ENCODE data around the gene SMG6.
A peak's percentile ranks its signal among the peaks of the same experiment; 100 is the strongest.
"Not testable (repeated sequence)": the region's sequence is repeated elsewhere in the genome, so short reads cannot be mapped to it uniquely, and the experiment has no call there.

The SMG6 gene

GRCh38 chr17:2212400-2212981 is 91.1 kb downstream of the SMG6 start:
- no peak for DNase-seq (ENCODE audit: extremely low spot score, insufficient read length, low read depth)

GRCh38 chr17:2211661-2212399 is 91.8 kb downstream of the SMG6 start:
- FAIRE-seq, result no peak

More at GRCh38 chr17:2212400-2212981, 91.1 kb downstream of the SMG6 start:
- no peak for FAIRE-seq

GRCh38 chr17:2210726-2211125 is 92.9 kb downstream of the SMG6 start:
- no peak for DNase-seq (ENCODE audit: extremely low spot score, insufficient read length, low read depth)
- no peak for FAIRE-seq

More at GRCh38 chr17:2211661-2212399, 91.8 kb downstream of the SMG6 start:
- DNase-seq (ENCODE audit: extremely low spot score, insufficient read length, low read depth), result no peak

- no peak for FAIRE-seq
- DNase-seq (ENCODE audit: extremely low spot score, insufficient read length, low read depth), result no peak
Measured at GRCh38 chr17:2207815-2208515, 95.6 kb downstream of the SMG6 start.

GRCh38 chr17:2204393-2204792 is 99.2 kb downstream of the SMG6 start:
- DNase-seq (ENCODE audit: extremely low spot score, insufficient read length, low read depth), result no peak
- FAIRE-seq, result no peak

GRCh38 chr17:2203818-2204217 is 99.8 kb downstream of the SMG6 start:
- FAIRE-seq (no peak), DNase-seq (ENCODE audit: extremely low spot score, insufficient read length, low read depth) (no peak)

GRCh38 chr17:2202996-2203575 is 100.5 kb downstream of the SMG6 start:
- DNase-seq (ENCODE audit: extremely low spot score, insufficient read length, low read depth) (no peak), FAIRE-seq (no peak)

- FAIRE-seq, result no peak
- no peak for DNase-seq (ENCODE audit: extremely low spot score, insufficient read length, low read depth)
Measured at GRCh38 chr17:2202302-2202995, 101.1 kb downstream of the SMG6 start.

- not testable (repeated sequence) for FAIRE-seq; DNase-seq (ENCODE audit: extremely low spot score, insufficient read length, low read depth)
Measured at GRCh38 chr17:2199386-2199785, 104.2 kb downstream of the SMG6 start.

GRCh38 chr17:2198927-2199326 is 104.7 kb downstream of the SMG6 start:
- DNase-seq (ENCODE audit: extremely low spot score, insufficient read length, low read depth) (no peak), FAIRE-seq (no peak)

GRCh38 chr17:2197271-2197670 is 106.3 kb downstream of the SMG6 start:
- no peak for DNase-seq (ENCODE audit: extremely low spot score, insufficient read length, low read depth)
- FAIRE-seq, result no peak

GRCh38 chr17:2195729-2196128 is 107.9 kb downstream of the SMG6 start:
- peak; percentile 72 for FAIRE-seq

GRCh38 chr17:2194889-2195335 is 108.7 kb downstream of the SMG6 start:
- no peak for DNase-seq (ENCODE audit: extremely low spot score, insufficient read length, low read depth)
- no peak for FAIRE-seq

More at GRCh38 chr17:2195729-2196128, 107.9 kb downstream of the SMG6 start:
- DNase-seq (ENCODE audit: extremely low spot score, insufficient read length, low read depth), result no peak

- DNase-seq (ENCODE audit: extremely low spot score, insufficient read length, low read depth), result no peak
- FAIRE-seq, result peak; percentile 87
Measured at GRCh38 chr17:2192367-2193057, 111.1 kb downstream of the SMG6 start.

- FAIRE-seq (no peak), DNase-seq (ENCODE audit: extremely low spot score, insufficient read length, low read depth) (no peak)
Measured at GRCh38 chr17:2191785-2192184, 111.8 kb downstream of the SMG6 start.

- FAIRE-seq (no peak), DNase-seq (ENCODE audit: extremely low spot score, insufficient read length, low read depth) (no peak)
Measured at GRCh38 chr17:2191227-2191626, 112.4 kb downstream of the SMG6 start.

GRCh38 chr17:2190014-2190413 is 113.6 kb downstream of the SMG6 start:
- DNase-seq (ENCODE audit: extremely low spot score, insufficient read length, low read depth), result no peak
- FAIRE-seq, result no peak

- no peak for FAIRE-seq
- DNase-seq (ENCODE audit: extremely low spot score, insufficient read length, low read depth), result no peak
Measured at GRCh38 chr17:2188971-2189630, 114.5 kb downstream of the SMG6 start.

- DNase-seq (ENCODE audit: extremely low spot score, insufficient read length, low read depth), result no peak
- FAIRE-seq, result no peak
Measured at GRCh38 chr17:2187758-2188157, 115.8 kb downstream of the SMG6 start.

Measured in GM18507 (cell line).